Measurements from ENCODE around the gene CYSLTR1. TPM values are rescaled to one million over a fixed set of nuclear protein-coding genes. Genes with fewer than 3 reads are reported as not detected.

CYSLTR1 gene
- total RNA-seq, 4 donors from 2014 or later: 0.24 to 1.1 (median 0.76) TPM; not detected in 1

DNA sequence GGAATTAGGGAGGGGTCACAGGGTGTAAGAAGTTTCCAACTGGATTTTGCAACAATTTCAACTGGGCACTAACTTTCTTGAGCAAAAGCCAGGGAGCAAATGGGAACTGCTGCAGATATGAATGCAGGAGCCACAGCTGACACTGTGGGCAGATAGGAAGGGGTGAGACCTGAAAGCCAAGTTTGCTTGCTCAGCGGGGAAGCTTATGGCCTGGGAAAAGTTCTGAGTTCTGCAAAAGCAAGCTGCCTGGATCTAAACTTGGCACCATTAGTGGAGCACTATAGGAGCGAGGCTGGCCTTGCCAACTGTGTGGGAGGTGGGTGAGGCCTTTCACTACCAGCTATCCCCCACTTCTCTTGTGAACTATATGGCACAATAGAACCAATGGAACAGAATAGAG, 11.1 kb downstream of the CYSLTR1 start:
- no peaks in the 10 kb centered on the region for H3K27me3 ChIP-seq
- TF ChIP-seq POLR2A (IDR thresholded peaks at IDR 0.05): no peak
- TF ChIP-seq, protein P1, sequence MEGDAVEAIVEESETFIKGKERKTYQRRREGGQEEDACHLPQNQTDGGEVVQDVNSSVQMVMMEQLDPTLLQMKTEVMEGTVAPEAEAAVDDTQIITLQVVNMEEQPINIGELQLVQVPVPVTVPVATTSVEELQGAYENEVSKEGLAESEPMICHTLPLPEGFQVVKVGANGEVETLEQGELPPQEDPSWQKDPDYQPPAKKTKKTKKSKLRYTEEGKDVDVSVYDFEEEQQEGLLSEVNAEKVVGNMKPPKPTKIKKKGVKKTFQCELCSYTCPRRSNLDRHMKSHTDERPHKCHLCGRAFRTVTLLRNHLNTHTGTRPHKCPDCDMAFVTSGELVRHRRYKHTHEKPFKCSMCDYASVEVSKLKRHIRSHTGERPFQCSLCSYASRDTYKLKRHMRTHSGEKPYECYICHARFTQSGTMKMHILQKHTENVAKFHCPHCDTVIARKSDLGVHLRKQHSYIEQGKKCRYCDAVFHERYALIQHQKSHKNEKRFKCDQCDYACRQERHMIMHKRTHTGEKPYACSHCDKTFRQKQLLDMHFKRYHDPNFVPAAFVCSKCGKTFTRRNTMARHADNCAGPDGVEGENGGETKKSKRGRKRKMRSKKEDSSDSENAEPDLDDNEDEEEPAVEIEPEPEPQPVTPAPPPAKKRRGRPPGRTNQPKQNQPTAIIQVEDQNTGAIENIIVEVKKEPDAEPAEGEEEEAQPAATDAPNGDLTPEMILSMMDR (IDR thresholded peaks at IDR 0.05 in 4 of 5, conservative IDR thresholded peaks at IDR 0.05 in 1 of 5): no peak
- ATAC-seq (no peak), DNase-seq (no peak)
- intact Hi-C loops (cut with DNase I; ENCODE audit: low total_unique reads) (no loop called here), in situ Hi-C loops (cut with MboI; ENCODE audit: low sequenced_read_pairs in 4 of 4) (no loop called here)
- H3K36me3 ChIP-seq: no peaks in the 10 kb centered on the region
- H3K4me1 ChIP-seq: no peaks in the 10 kb centered on the region
- H3K9me3 ChIP-seq: no peaks in the 10 kb centered on the region
- no peak overlapping the region for H3K27ac ChIP-seq
- H3K4me3 ChIP-seq: no peak overlapping the region

DNA sequence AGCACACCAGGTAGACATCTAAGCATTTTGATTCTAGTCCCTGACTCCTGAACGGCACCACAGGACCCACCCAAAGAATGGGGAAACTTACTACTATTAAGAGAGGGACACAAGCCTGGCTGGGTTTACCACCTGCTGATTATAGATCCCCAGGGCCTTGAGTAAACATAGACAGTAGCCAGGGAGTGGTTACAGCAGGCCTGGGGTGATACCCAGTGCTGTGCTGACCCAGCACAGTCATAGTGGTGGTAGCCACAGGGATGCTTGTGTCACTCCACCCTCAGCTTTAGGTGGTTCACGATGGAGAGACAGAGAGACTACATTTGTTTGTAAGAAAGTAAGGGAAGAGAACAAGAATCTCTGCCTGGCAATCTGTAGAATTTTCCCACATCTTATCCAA, 11.7 kb downstream of the CYSLTR1 start:
- no peak for TF ChIP-seq POLR2A (IDR thresholded peaks at IDR 0.05)
- TF ChIP-seq, protein P1 (IDR thresholded peaks at IDR 0.05 in 4 of 5, conservative IDR thresholded peaks at IDR 0.05 in 1 of 5): no peak
- in situ Hi-C loops (cut with MboI; ENCODE audit: low sequenced_read_pairs in 4 of 4): no loop called here
- ATAC-seq (no peak), DNase-seq (no peak)
- no peaks in the 10 kb centered on the region for H3K9me3 ChIP-seq
- no peaks in the 10 kb centered on the region for H3K27me3 ChIP-seq
- H3K4me1 ChIP-seq: no peaks in the 10 kb centered on the region
- no peaks in the 10 kb centered on the region for H3K36me3 ChIP-seq
- no peak overlapping the region for H3K27ac ChIP-seq
- no peak overlapping the region for H3K4me3 ChIP-seq
- intact Hi-C loops (cut with DNase I; ENCODE audit: low total_unique reads): no loop called here

DNA sequence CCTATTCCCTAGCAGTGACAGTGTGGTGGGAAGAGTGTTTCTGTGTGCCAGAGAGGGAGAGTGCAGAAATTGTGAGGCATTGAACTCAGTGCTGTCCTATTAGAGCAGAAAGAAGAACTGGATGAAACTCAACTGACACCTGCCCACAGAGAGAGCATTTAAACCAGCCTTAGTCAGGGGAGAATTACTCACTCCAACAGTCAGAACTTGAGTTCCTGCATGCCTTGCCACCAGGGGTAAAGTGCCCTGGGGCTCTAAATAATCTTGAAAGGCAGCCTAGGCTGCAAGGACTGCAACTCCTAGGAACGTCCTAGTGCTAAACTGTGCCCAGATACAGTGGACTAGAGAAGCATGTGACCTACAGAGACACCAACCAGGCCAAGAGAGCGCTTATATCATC, 12.8 kb downstream of the CYSLTR1 start:
- intact Hi-C loops (cut with DNase I; ENCODE audit: low total_unique reads) (no loop called here), in situ Hi-C loops (cut with MboI; ENCODE audit: low sequenced_read_pairs in 4 of 4) (no loop called here)
- DNase-seq (no peak), ATAC-seq (no peak)
- Histone ChIP-seq H3K27me3 (no peaks in the 10 kb centered on the region), H3K9me3 (no peaks in the 10 kb centered on the region), H3K4me1 (no peaks in the 10 kb centered on the region), H3K4me3 (no peak overlapping the region), H3K27ac (no peak overlapping the region), H3K36me3 (no peaks in the 10 kb centered on the region)
- TF ChIP-seq, protein P1 (IDR thresholded peaks at IDR 0.05 in 4 of 5, conservative IDR thresholded peaks at IDR 0.05 in 1 of 5): no peak
- TF ChIP-seq POLR2A (IDR thresholded peaks at IDR 0.05): no peak

DNA sequence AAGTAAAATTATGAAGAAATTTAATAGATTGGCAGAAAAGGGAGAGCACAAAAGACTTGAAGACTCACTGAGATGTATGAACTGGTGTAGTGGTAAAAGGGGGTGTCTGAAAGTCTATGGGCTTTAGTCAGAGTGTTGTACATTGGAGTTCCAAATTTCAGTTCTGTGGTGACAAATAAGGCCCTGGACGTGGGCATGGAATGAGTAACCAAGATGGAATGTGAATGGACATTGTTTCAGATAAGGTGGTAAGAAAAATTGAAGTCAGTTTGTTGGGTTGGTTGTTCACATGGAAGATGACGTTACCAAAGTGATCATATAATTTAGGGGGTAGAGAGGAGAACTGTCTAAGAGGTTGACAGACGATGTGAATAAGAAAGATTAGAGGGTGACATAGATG, 13.9 kb downstream of the CYSLTR1 start:
- DNase-seq: no peak
- H3K27ac ChIP-seq: no peak overlapping the region
- no peak for ATAC-seq
- H3K4me1 ChIP-seq: no peaks in the 10 kb centered on the region
- H3K4me3 ChIP-seq: no peak overlapping the region
- in situ Hi-C loops (cut with MboI; ENCODE audit: low sequenced_read_pairs in 4 of 4) (no loop called here), intact Hi-C loops (cut with DNase I; ENCODE audit: low total_unique reads) (no loop called here)
- no peaks in the 10 kb centered on the region for H3K9me3 ChIP-seq
- no peaks in the 10 kb centered on the region for H3K27me3 ChIP-seq
- H3K36me3 ChIP-seq: no peaks in the 10 kb centered on the region
- TF ChIP-seq, protein P1 (IDR thresholded peaks at IDR 0.05 in 4 of 5, conservative IDR thresholded peaks at IDR 0.05 in 1 of 5): no peak

DNA sequence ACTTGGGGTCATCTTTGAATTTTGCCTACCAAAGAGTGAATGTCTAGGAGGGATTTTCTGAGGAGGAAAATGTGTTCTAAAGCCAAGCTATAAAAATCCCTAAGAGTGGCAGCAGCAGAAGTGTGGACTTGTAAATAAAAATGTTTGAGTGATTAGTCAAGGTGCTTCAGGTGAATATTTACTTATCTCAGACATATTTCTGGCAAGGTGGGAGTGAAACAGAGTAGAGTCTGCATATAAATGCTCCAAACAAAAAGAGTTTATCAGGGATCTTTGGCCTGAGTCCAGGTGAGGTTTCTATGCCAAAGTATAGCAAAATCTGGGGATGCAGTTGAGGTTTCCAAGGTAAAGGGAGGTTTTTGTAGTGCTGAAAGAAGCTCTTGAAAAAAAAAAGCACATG, 19.7 kb downstream of the CYSLTR1 start:
- no peaks in the 10 kb centered on the region for H3K9me3 ChIP-seq
- no peaks in the 10 kb centered on the region for H3K4me1 ChIP-seq
- no peak for DNase-seq
- no peaks in the 10 kb centered on the region for H3K36me3 ChIP-seq
- no peaks in the 10 kb centered on the region for H3K27me3 ChIP-seq
- in situ Hi-C loops (cut with MboI; ENCODE audit: low sequenced_read_pairs in 4 of 4): no loop called here
- H3K27ac ChIP-seq: no peak overlapping the region
- TF ChIP-seq, protein P1 (IDR thresholded peaks at IDR 0.05 in 4 of 5, conservative IDR thresholded peaks at IDR 0.05 in 1 of 5): no peak
- TF ChIP-seq POLR2A (IDR thresholded peaks at IDR 0.05): no peak
- H3K4me3 ChIP-seq: no peak overlapping the region
- intact Hi-C loops (cut with DNase I; ENCODE audit: low total_unique reads): no loop called here
- no peak for ATAC-seq
